Transverse colon (tissue), 4 donors: ENCODE measurements around the gene HHATL. TPM values are rescaled to one million over a fixed set of nuclear protein-coding genes. Genes with fewer than 3 reads are reported as not detected.
"Not testable (repeated sequence)": the region's sequence is repeated elsewhere in the genome, so short reads cannot be mapped to it uniquely, and the experiment has no call there.

Source experiments
- DNase-seq: peaks from one replicate; pipeline ENCODE4 v3.0.0-alpha.2; 2019
- H3K27ac ChIP-seq, 4 donors: fragments of 200-600 bp; sonication (generic); 2 replicates each; pipeline ENCODE4 v1.5.1; 2016 to 2018; ENCODE audit warnings: inconsistent platforms in 4 of 4
- H3K27me3 ChIP-seq: fragments of 200-600 bp; sonication (generic); 2 replicates; pipeline ENCODE4 v1.5.1; 2017; ENCODE audit warnings: inconsistent platforms
- H3K36me3 ChIP-seq, 4 donors: fragments of 200-600 bp; sonication (generic); 2 replicates each; pipeline ENCODE4 v1.5.1; 2017 to 2019; ENCODE audit warnings: inconsistent platforms in 4 of 4
- H3K4me1 ChIP-seq, 4 donors: fragments of 200-600 bp; sonication (generic); 2 replicates each; pipeline ENCODE4 v1.5.1; 2017 to 2020; ENCODE audit warnings: inconsistent platforms in 4 of 4
- H3K4me3 ChIP-seq, 4 donors: fragments of 200-600 bp; sonication (generic); 1 replicate in 1 of 4; 2 replicates in 3 of 4; pipeline versions ENCODE4 v1.5.1 to v1.6.1; 2017 to 2019; ENCODE audit warnings: inconsistent platforms in 4 of 4
- H3K9me3 ChIP-seq, 2 donors: fragments of 200-600 bp; sonication (generic); 2 replicates each; pipeline ENCODE4 v1.5.1; 2017 to 2019; ENCODE audit warnings: inconsistent platforms in 2 of 2
- CTCF ChIP-seq, 5 experiments: fragments of 200-600 bp in 3 of 5; fragments of 450-650 bp in 2 of 5; sonication (generic) in 3 of 5; IDR thresholded peaks; 1 replicate in 2 of 5; 2 replicates in 3 of 5; pipeline ENCODE4 v1.5.1; 2016 to 2017; ENCODE audit warnings: antibody characterized with exemption in 5 of 5, inconsistent platforms in 3 of 5, mild to moderate bottlenecking in 2 of 5, moderate library complexity in 1 of 5
- EP300 ChIP-seq: sonication (generic); formaldehyde crosslinking; IDR thresholded peaks from one replicate; pipeline ENCODE4 v1.6.1; 2017; ENCODE audit warnings: antibody characterized with exemption, low read depth
- POLR2A ChIP-seq: fragments of 450-650 bp; IDR thresholded peaks from one replicate; pipeline ENCODE4 v1.6.1; 2016; ENCODE audit warnings: antibody characterized with exemption, mild to moderate bottlenecking, moderate library complexity
- POLR2AphosphoS5 ChIP-seq, 3 donors: sonication (generic); formaldehyde crosslinking; IDR thresholded peaks; one replicate each; pipeline ENCODE4 v1.6.1; 2016; ENCODE audit warnings: antibody characterized with exemption in 3 of 3
- WGBS, 2 donors: methylation state at CpG; one replicate each; pipeline ENCODE4 v1.1.5; 2018; ENCODE audit warnings: low coverage in 1 of 2; 5-methylcytosine and 5-hydroxymethylcytosine counted together
- in situ Hi-C, 4 donors: fragments of 200-750 bp; cut with MboI; loops; one replicate each; pipeline versions ENCODE4 v1.15.0 to v1.15.1; 2017; ENCODE audit warnings: low sequenced_read_pairs in 3 of 4, low pct_ligation_motif_present in 1 of 4, low pct_unique_long_range_greater_than_20kb in 1 of 4
- intact Hi-C: fragments of 100-400 bp; cut with DNase I; formaldehyde crosslinking; loops from one replicate; pipeline ENCODE4 v1.15.1; 2023; ENCODE audit warnings: low total_unique reads
- total RNA-seq, 4 donors: library from RNA; depleted of rRNA; stranded (reverse); fragments of >200 nt; gene quantifications; one replicate each; pipeline ENCODE4 v1.1.0, GENCODE V29; 2016

The HHATL gene
- total RNA-seq, 4 donors from 2014 or later: 0.27 TPM; not detected in 3

- Histone ChIP-seq H3K4me1 (peaks cover 0 to 5% (median 0%) of the 10 kb centered on the region in 4 donors), H3K27me3 (no peaks in the 10 kb centered on the region), H3K36me3 (no peaks in the 10 kb centered on the region), H3K9me3 (no peaks in the 10 kb centered on the region), H3K4me3 (no peak overlapping the region), H3K27ac (no peak overlapping the region)
- DNase-seq: no peak
- intact Hi-C loops: no loop called here
- in situ Hi-C loops: no loop called here
- 30 to 40% methylated on average over 3 of the region's 3 CpGs for WGBS, 2 donors
- TF ChIP-seq POLR2AphosphoS5 (IDR thresholded peaks at IDR 0.05) (no peak), EP300 (no peak)
These were observed 25.5 kb upstream of the HHATL start for GRCh38 chr3:42728056-42728455.

- Histone ChIP-seq H3K27me3 (no peaks in the 10 kb centered on the region), H3K4me3 (no peak overlapping the region), H3K27ac (no peak overlapping the region), H3K9me3 (no peaks in the 10 kb centered on the region), H3K36me3 (no peaks in the 10 kb centered on the region), H3K4me1 (peaks cover 0 to 5% (median 0%) of the 10 kb centered on the region in 4 donors)
- no peak for DNase-seq
- intact Hi-C loops (no loop called here), in situ Hi-C loops (no loop called here)
- no peak for TF ChIP-seq POLR2A
- WGBS, 2 donors: 71 to 77% methylated on average over 1 to 2 of the region's 2 CpGs
These were observed 22.9 kb upstream of the HHATL start for GRCh38 chr3:42725454-42725853.

GRCh38 chr3:42723219-42723618, 20.6 kb upstream of the HHATL start:
- Histone ChIP-seq H3K4me1 (peaks cover 0 to 4% (median 0%) of the 10 kb centered on the region in 4 donors), H3K36me3 (no peaks in the 10 kb centered on the region), H3K4me3 (no peak overlapping the region), H3K27ac (no peak overlapping the region), H3K9me3 (no peaks in the 10 kb centered on the region), H3K27me3 (no peaks in the 10 kb centered on the region)
- no peak for DNase-seq
- 83 to 87% methylated on average over 2 of the region's 2 CpGs for WGBS, 2 donors
- in situ Hi-C loops: no loop called here
- TF ChIP-seq CTCF (IDR thresholded peaks at IDR 0.05) (no peak), EP300 (no peak), POLR2AphosphoS5 (IDR thresholded peaks at IDR 0.05) (no peak), POLR2A (no peak)
- intact Hi-C loops: no loop called here

GRCh38 chr3:42722442-42722841, 19.8 kb upstream of the HHATL start:
- H3K9me3 ChIP-seq, DNase-seq, H3K4me3 ChIP-seq, H3K27ac ChIP-seq, in situ Hi-C loops, intact Hi-C loops, H3K4me1 ChIP-seq, H3K36me3 ChIP-seq, H3K27me3 ChIP-seq: not testable (repeated sequence)
- 83 to 91% methylated on average over 3 of the region's 3 CpGs for WGBS, 2 donors

- 50% methylated on average over 1 of the region's 1 CpG for WGBS, 2 donors
- no peaks in the 10 kb centered on the region for H3K36me3 ChIP-seq
- intact Hi-C loops: no loop called here
- H3K27ac ChIP-seq: no peak overlapping the region
- H3K4me3 ChIP-seq: no peak overlapping the region
- H3K4me1 ChIP-seq: no peaks in the 10 kb centered on the region
- no peaks in the 10 kb centered on the region for H3K9me3 ChIP-seq
- no peaks in the 10 kb centered on the region for H3K27me3 ChIP-seq
- TF ChIP-seq EP300: no peak
- no peak for TF ChIP-seq CTCF (IDR thresholded peaks at IDR 0.05)
- no peak for TF ChIP-seq POLR2AphosphoS5 (IDR thresholded peaks at IDR 0.05)
- TF ChIP-seq POLR2A: no peak
- no peak for DNase-seq
- in situ Hi-C loops: no loop called here
These were observed 19.1 kb upstream of the HHATL start for GRCh38 chr3:42721690-42722089.

- intact Hi-C loops (no loop called here), in situ Hi-C loops (no loop called here)
- H3K9me3 ChIP-seq: no peaks in the 10 kb centered on the region
- no peak overlapping the region for H3K27ac ChIP-seq
- TF ChIP-seq CTCF (IDR thresholded peaks at IDR 0.05) (no peak), POLR2A (no peak), EP300 (no peak), POLR2AphosphoS5 (IDR thresholded peaks at IDR 0.05) (no peak)
- WGBS, 2 donors: 46 to 53% methylated on average over 4 of the region's 4 CpGs
- no peak for DNase-seq
- H3K4me3 ChIP-seq: no peak overlapping the region
- H3K27me3 ChIP-seq: no peaks in the 10 kb centered on the region
- no peaks in the 10 kb centered on the region for H3K36me3 ChIP-seq
- no peaks in the 10 kb centered on the region for H3K4me1 ChIP-seq
These were observed 17.5 kb upstream of the HHATL start for GRCh38 chr3:42720126-42720525.
